Uterus (tissue), 4 donors: ENCODE data around the gene SLCO3A1. TPM values are rescaled to one million over a fixed set of nuclear protein-coding genes. Genes with fewer than 3 reads are reported as not detected.

Source experiments
- DNase-seq, 2 donors: peaks; one replicate each; pipeline ENCODE4 v3.0.0-alpha.2; 2019 to 2020
- H3K27ac ChIP-seq, 2 donors: fragments of 200-600 bp; sonication (generic); 1 replicate in 1 of 2; 2 replicates in 1 of 2; pipeline ENCODE4 v1.5.1; 2016 to 2018
- H3K27me3 ChIP-seq, 2 donors: fragments of 200-600 bp; sonication (generic); one replicate each; pipeline ENCODE4 v1.5.1; 2018 to 2019; ENCODE audit warnings: control low read depth in 1 of 2
- H3K36me3 ChIP-seq, 2 donors: fragments of 200-600 bp; sonication (generic); one replicate each; pipeline ENCODE4 v1.5.1; 2019; ENCODE audit warnings: control low read depth in 1 of 2
- H3K4me1 ChIP-seq, 2 donors: fragments of 200-600 bp; sonication (generic); one replicate each; pipeline ENCODE4 v1.5.1; 2018 to 2019; ENCODE audit warnings: control low read depth in 1 of 2
- H3K4me3 ChIP-seq, 2 donors: fragments of 200-600 bp; sonication (generic); 1 replicate in 1 of 2; 2 replicates in 1 of 2; pipeline ENCODE4 v1.5.1; 2018 to 2019; ENCODE audit warnings: mild to moderate bottlenecking in 1 of 2
- H3K9me3 ChIP-seq, 2 donors: fragments of 200-600 bp; sonication (generic); one replicate each; pipeline ENCODE4 v1.5.1; 2019; ENCODE audit warnings: control low read depth in 1 of 2
- POLR2A ChIP-seq, 2 donors: fragments of 450-650 bp; IDR thresholded peaks; one replicate each; pipeline ENCODE4 v1.6.1; 2016; ENCODE audit warnings: antibody characterized with exemption in 2 of 2, mild to moderate bottlenecking in 1 of 2, moderate library complexity in 1 of 2
- intact Hi-C: fragments of 100-400 bp; cut with DNase I; formaldehyde crosslinking; loops from one replicate; pipeline ENCODE4 v1.15.1; 2023; ENCODE audit warnings: low total_unique reads
- total RNA-seq, 4 donors: library from RNA; depleted of rRNA in 3 of 4; stranded (reverse); fragments of >200 nt in 3 of 4; gene quantifications; one replicate each; pipeline versions ENCODE4 v1.1.0 to v1.2.4, GENCODE V29; 2014 to 2023
- TF ChIP-seq, protein P1 (sequence below), 4 experiments: fragments of 200-600 bp in 2 of 4; fragments of 450-650 bp in 2 of 4; sonication (generic) in 2 of 4; IDR thresholded peaks; one replicate each; pipeline ENCODE4 v1.5.1; 2016 to 2019; ENCODE audit warnings: antibody characterized with exemption in 4 of 4, mild to moderate bottlenecking in 2 of 4, moderate library complexity in 1 of 4
- donor health status: DM: yes; HTN: yes; CAD: no.

SLCO3A1 gene
- total RNA-seq, 4 donors from 2014 or later: 4.4 to 26.1 (median 9.5) TPM

DNA sequence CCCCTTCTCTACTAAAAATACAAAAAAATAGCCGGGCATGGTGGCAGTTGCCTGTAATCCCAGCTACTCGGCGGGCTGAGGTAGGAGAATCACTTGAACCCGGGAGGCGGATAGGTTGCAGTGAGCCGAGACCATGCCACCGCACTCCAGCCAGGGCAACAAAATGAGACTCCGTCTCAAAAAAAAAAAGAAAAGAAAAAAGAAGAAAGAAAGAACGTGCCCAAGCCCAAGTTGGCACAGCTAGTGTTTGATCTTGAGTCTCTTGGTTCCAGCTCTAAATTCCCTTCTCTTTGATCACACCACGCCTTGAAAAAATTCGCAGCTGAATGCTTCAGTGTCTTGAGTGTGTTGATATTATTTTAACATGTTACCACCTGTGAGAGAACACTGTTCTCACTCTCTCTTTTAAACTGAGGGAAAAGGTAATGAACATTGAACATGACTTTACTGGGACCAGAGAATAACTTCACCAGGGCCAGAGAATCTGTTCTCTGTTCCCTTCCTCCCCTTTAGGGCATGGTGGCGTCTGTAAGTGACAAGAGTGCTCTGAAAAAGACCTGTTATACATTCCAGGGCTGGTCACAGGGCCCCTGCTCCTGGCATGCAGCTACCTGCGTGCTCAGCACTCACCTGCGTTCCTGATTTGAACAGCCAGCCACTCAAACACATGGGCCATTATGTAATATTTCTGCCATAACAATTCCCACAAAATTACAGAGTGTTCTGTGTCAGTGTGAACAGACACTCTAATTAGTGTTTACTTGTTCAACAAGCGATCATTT, 19.0 kb downstream of the SLCO3A1 start:
- no peak overlapping the region for H3K4me3 ChIP-seq
- H3K27ac ChIP-seq: no peak overlapping the region
- H3K27me3 ChIP-seq: no peaks in the 10 kb centered on the region
- H3K9me3 ChIP-seq: no peaks in the 10 kb centered on the region
- intact Hi-C loops: no loop called here
- no peaks in the 10 kb centered on the region for H3K4me1 ChIP-seq
- TF ChIP-seq, protein P1, sequence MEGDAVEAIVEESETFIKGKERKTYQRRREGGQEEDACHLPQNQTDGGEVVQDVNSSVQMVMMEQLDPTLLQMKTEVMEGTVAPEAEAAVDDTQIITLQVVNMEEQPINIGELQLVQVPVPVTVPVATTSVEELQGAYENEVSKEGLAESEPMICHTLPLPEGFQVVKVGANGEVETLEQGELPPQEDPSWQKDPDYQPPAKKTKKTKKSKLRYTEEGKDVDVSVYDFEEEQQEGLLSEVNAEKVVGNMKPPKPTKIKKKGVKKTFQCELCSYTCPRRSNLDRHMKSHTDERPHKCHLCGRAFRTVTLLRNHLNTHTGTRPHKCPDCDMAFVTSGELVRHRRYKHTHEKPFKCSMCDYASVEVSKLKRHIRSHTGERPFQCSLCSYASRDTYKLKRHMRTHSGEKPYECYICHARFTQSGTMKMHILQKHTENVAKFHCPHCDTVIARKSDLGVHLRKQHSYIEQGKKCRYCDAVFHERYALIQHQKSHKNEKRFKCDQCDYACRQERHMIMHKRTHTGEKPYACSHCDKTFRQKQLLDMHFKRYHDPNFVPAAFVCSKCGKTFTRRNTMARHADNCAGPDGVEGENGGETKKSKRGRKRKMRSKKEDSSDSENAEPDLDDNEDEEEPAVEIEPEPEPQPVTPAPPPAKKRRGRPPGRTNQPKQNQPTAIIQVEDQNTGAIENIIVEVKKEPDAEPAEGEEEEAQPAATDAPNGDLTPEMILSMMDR (IDR thresholded peaks at IDR 0.05): no peak
- TF ChIP-seq POLR2A (IDR thresholded peaks at IDR 0.05): no peak
- no peaks in the 10 kb centered on the region for H3K36me3 ChIP-seq
- DNase-seq: no peak

DNA sequence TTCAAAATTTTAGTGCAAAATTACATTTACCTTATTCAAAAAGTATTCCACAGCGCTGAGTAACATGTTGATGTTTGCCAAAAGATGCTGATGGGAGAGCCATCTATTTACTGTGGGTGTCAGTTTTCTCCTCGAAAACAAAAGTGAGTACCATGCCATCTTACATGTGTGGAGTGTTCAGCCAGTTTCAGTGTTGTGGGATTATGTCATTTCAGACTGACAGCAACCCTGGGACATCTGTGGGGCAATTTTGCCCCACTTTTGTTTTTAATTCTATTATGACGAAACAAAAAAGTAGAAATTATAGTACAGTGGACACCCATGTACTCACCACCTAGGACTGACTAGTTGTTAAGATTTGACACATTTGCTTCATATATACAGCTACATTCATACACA, 19.6 kb downstream of the SLCO3A1 start:
- Histone ChIP-seq H3K4me1 (no peaks in the 10 kb centered on the region), H3K36me3 (no peaks in the 10 kb centered on the region), H3K27me3 (no peaks in the 10 kb centered on the region), H3K9me3 (no peaks in the 10 kb centered on the region), H3K4me3 (no peak overlapping the region), H3K27ac (no peak overlapping the region)
- intact Hi-C loops: no loop called here
- DNase-seq: no peak
- TF ChIP-seq, protein P1 (IDR thresholded peaks at IDR 0.05): no peak
- TF ChIP-seq POLR2A (IDR thresholded peaks at IDR 0.05): no peak

DNA sequence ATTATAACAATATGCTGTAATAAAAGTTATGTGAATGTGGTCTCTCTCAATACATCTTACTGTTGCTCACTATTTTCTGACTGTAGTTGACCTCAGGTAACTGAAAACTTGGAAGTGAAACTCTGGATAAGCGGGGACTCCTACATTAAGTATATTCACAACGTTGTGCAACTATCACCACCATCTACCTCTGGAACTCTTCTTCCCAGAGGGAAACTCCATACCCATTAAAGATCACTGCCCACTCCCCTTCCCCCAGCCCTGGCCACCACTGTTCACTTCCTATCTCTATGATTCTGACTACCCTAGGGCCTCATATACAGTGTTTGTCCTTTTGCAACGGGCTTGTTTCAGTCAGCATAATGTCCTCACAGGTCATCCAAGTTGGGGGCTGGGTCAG, 20.7 kb downstream of the SLCO3A1 start:
- TF ChIP-seq, protein P1 (IDR thresholded peaks at IDR 0.05): no peak
- no peak for TF ChIP-seq POLR2A (IDR thresholded peaks at IDR 0.05)
- H3K27me3 ChIP-seq: no peaks in the 10 kb centered on the region
- DNase-seq: no peak
- intact Hi-C loops: no loop called here
- no peak overlapping the region for H3K27ac ChIP-seq
- no peaks in the 10 kb centered on the region for H3K9me3 ChIP-seq
- H3K4me1 ChIP-seq: no peaks in the 10 kb centered on the region
- no peak overlapping the region for H3K4me3 ChIP-seq
- H3K36me3 ChIP-seq: no peaks in the 10 kb centered on the region

DNA sequence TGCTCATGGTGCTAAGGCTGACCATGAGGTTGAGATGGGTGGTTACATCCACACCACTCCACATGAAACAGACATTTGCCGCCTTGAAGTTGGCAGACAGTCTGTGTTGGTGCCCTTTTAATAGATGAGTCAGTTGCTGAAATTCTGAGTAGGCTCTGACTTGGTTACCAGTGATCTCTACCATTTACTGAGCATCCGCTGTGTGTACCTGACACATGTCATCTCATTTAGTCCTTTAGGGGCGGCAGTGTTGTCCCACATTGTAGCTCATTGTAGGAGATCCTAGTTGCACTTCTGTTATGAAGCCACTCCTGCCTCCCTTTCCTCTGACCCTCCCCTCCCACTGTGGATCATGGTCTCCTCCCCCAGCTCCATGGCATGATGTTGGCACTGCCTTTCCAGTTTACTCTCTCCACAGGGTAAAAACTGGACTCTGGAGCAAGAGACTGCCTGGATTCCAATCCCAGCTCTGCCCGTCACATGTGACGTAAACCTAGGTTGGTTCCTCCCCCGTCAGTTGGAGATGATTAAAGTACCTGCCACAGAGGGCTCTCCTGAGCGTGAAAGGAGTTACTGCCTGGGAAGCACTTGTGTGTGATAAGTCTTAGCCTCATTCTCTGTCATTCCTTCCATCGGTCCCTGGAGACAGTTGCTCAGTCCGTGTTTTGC, 21.6 kb downstream of the SLCO3A1 start:
- intact Hi-C loops: no loop called here
- DNase-seq: no peak
- Histone ChIP-seq H3K27me3 (no peaks in the 10 kb centered on the region), H3K9me3 (no peaks in the 10 kb centered on the region), H3K4me3 (no peak overlapping the region), H3K36me3 (no peaks in the 10 kb centered on the region), H3K4me1 (no peaks in the 10 kb centered on the region), H3K27ac (no peak overlapping the region)
- TF ChIP-seq, protein P1 (IDR thresholded peaks at IDR 0.05): no peak
- no peak for TF ChIP-seq POLR2A (IDR thresholded peaks at IDR 0.05)

DNA sequence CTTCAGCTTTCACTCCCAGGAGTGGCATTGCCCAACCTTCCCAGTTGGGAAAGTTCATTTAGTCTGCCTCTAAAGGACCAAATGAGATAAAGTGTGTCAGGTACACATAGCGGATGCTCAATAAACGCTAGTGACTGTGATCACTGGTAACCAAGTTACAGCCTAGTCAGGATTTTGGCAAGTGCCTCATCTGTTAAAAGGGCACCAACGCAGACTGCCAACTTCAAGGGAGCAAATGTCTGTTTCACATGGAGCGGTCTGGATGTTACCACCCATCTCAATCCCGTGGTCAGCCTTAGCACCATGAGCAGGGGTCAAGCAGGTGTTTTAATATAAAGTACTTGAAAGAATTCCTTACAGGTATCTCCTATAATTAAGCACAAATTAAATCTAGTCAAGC, 22.7 kb downstream of the SLCO3A1 start:
- Histone ChIP-seq H3K36me3 (no peaks in the 10 kb centered on the region), H3K9me3 (no peaks in the 10 kb centered on the region), H3K27ac (no peak overlapping the region), H3K4me3 (no peak overlapping the region), H3K27me3 (no peaks in the 10 kb centered on the region), H3K4me1 (no peaks in the 10 kb centered on the region)
- no peak for DNase-seq
- intact Hi-C loops: no loop called here
- TF ChIP-seq POLR2A (IDR thresholded peaks at IDR 0.05): no peak
- TF ChIP-seq, protein P1 (IDR thresholded peaks at IDR 0.05): no peak
